HepG2 (cell line): ENCODE results near the gene RNPS1. TPM values are rescaled to one million over a fixed set of nuclear protein-coding genes. Genes with fewer than 3 reads are reported as not detected.

Source experiments
- ELF3 ChIP-seq: IDR thresholded peaks from 2 replicates; pipeline ENCODE4 v1.6.1; 2016; ENCODE audit warnings: missing genetic modification reagents, missing compliant biosample characterization
- ELF4 ChIP-seq: sonication (generic); formaldehyde crosslinking; IDR thresholded peaks from 2 replicates; pipeline ENCODE4 v1.5.0; 2020; ENCODE audit warnings: missing genetic modification reagents, mild to moderate bottlenecking, moderate library complexity, borderline replicate concordance
- FOSL1 ChIP-seq: sonication (generic); formaldehyde crosslinking; IDR thresholded peaks from 2 replicates; pipeline ENCODE4 v1.9.0; 2021; ENCODE audit warnings: missing genetic modification reagents, borderline replicate concordance
- GATA4 ChIP-seq: sonication (generic); IDR thresholded peaks from 2 replicates; pipeline ENCODE4 v1.6.1; 2016; ENCODE audit warnings: antibody characterized with exemption, low read depth, borderline replicate concordance
- GLI4 ChIP-seq: sonication (generic); formaldehyde crosslinking; IDR thresholded peaks from 2 replicates; pipeline ENCODE4 v1.5.1; 2020; ENCODE audit warnings: missing genetic modification reagents, mild to moderate bottlenecking, moderate library complexity, borderline replicate concordance
- GMEB1 ChIP-seq: sonication (generic); formaldehyde crosslinking; IDR thresholded peaks from 2 replicates; pipeline ENCODE4 v1.5.1; 2020; ENCODE audit warnings: missing genetic modification reagents, mild to moderate bottlenecking, borderline replicate concordance
- HMGXB3 ChIP-seq: sonication (generic); formaldehyde crosslinking; IDR thresholded peaks from 2 replicates; pipeline ENCODE4 v1.4.0; 2020; ENCODE audit warnings: missing genetic modification reagents, borderline replicate concordance
- MAFK ChIP-seq, 2 experiments: IDR thresholded peaks in 1 of 2; conservative IDR thresholded peaks in 1 of 2; 2 replicates each; pipeline ENCODE4 v1.6.1; 2011; ENCODE audit warnings: improper control_type of control experiment in 2 of 2, low read length in 2 of 2
- NCOA2 ChIP-seq: sonication (generic); formaldehyde crosslinking; IDR thresholded peaks from 2 replicates; pipeline ENCODE4 v1.8.0; 2022; ENCODE audit warnings: inconsistent platforms
- NONO ChIP-seq, 2 experiments: fragments of 450-650 bp in 1 of 2; sonication (generic) in 1 of 2; formaldehyde crosslinking in 1 of 2; IDR thresholded peaks in 1 of 2; conservative IDR thresholded peaks in 1 of 2; 2 replicates each; pipeline versions ENCODE4 v1.6.1 to v1.8.0; 2017 to 2022; ENCODE audit warnings: mild to moderate bottlenecking in 1 of 2, missing genetic modification reagents in 1 of 2, moderate library complexity in 1 of 2
- PAWR ChIP-seq: sonication (generic); formaldehyde crosslinking; IDR thresholded peaks from 2 replicates; pipeline ENCODE4 v1.4.0; 2020; ENCODE audit warnings: missing genetic modification reagents, mild to moderate bottlenecking, borderline replicate concordance
- RFX1 ChIP-seq: fragments of 450-650 bp; IDR thresholded peaks from 2 replicates; pipeline ENCODE4 v1.6.1; 2017
- SRSF1 ChIP-seq: fragments of 200-400 bp; formaldehyde crosslinking; optimal IDR thresholded peaks from 2 replicates; pipeline ENCODE3; 2017; ENCODE audit warnings: mild to moderate bottlenecking, low read depth, low read length, moderate library complexity
- WIZ ChIP-seq: sonication (generic); formaldehyde crosslinking; IDR thresholded peaks from 2 replicates; pipeline ENCODE4 v1.5.1; 2020; ENCODE audit warnings: mild to moderate bottlenecking, missing genetic modification reagents
- ZBTB43 ChIP-seq: sonication (generic); formaldehyde crosslinking; conservative IDR thresholded peaks from 2 replicates; pipeline ENCODE4 v1.4.0; 2020; ENCODE audit warnings: missing genetic modification reagents
- ZBTB46 ChIP-seq: sonication (generic); formaldehyde crosslinking; IDR thresholded peaks from 2 replicates; pipeline ENCODE4 v1.4.0; 2020; ENCODE audit warnings: mild to moderate bottlenecking, missing genetic modification reagents, borderline replicate concordance
- ZFP36 ChIP-seq: fragments of 150-350 bp; IDR thresholded peaks from 2 replicates; pipeline ENCODE4 v1.6.1; 2018; ENCODE audit warnings: borderline replicate concordance, low read length, low read depth; ENCODE audit not compliant: partially characterized antibody
- ZMYM4 ChIP-seq: sonication (generic); formaldehyde crosslinking; IDR thresholded peaks from 2 replicates; pipeline ENCODE4 v1.8.1; 2023; ENCODE audit warnings: mild to moderate bottlenecking, missing genetic modification reagents
- ZNF331 ChIP-seq: sonication (generic); formaldehyde crosslinking; IDR thresholded peaks from 2 replicates; pipeline ENCODE4 v1.4.0; 2020; ENCODE audit warnings: missing genetic modification reagents
- ZNF337 ChIP-seq: sonication (generic); formaldehyde crosslinking; IDR thresholded peaks from 2 replicates; pipeline ENCODE4 v1.5.1; 2020; ENCODE audit warnings: missing genetic modification reagents, low read depth, mild to moderate bottlenecking, borderline replicate concordance
- ZNF672 ChIP-seq: sonication (generic); formaldehyde crosslinking; IDR thresholded peaks from 2 replicates; pipeline ENCODE4 v1.8.1; 2022; ENCODE audit warnings: missing genetic modification reagents
- polyA plus RNA-seq, 8 experiments: library from polyadenylated mRNA; depleted of rRNA in 3 of 8; stranded (reverse) in 7 of 8; unstranded in 1 of 8; fragments of >200 nt; fragmentation: Illumina TruSeq in 4 of 8; extraction: Trizol in 4 of 8; gene quantifications; 2 replicates each; pipeline versions ENCODE4 v1.2.1 to v1.2.3, GENCODE V29; 2011 to 2016; ENCODE audit warnings: low read depth in 4 of 8, missing spikeins in 1 of 8, mixed read lengths in 1 of 8; ENCODE audit not compliant: insufficient read depth in 1 of 8
- total RNA-seq, 5 experiments: library from RNA; depleted of rRNA; stranded (reverse); fragments of >200 nt; fragmentation: Illumina TruSeq; extraction: Trizol; gene quantifications; 2 replicates each; pipeline ENCODE4 v1.2.3, GENCODE V29; 2016; ENCODE audit warnings: low read depth in 1 of 5

Gene RNPS1
- total and polyA plus RNA-seq, 2 of the 13 experiments (the other 11 are each of a cell fraction or from before 2014, with no cell fraction given): 126 to 133 TPM

- no peak for TF ChIP-seq HMGXB3
- no peak for TF ChIP-seq GMEB1 (CRISPR knock-in tag)
- TF ChIP-seq NCOA2: peak; percentile 79
- no peak for TF ChIP-seq ZBTB46 (CRISPR knock-in tag)
- no peak for TF ChIP-seq NONO (IDR thresholded peaks at IDR 0.05)
- TF ChIP-seq NONO (CRISPR knock-in tag; conservative IDR thresholded peaks at IDR 0.05): no peak
- no peak for TF ChIP-seq ZMYM4 (CRISPR knock-in tag)
- no peak for TF ChIP-seq ZBTB43 (CRISPR knock-in tag)
- no peak for TF ChIP-seq ZNF337 (CRISPR knock-in tag)
- TF ChIP-seq ELF4 (CRISPR knock-in tag): no peak
- no peak for TF ChIP-seq RFX1
- no peak for TF ChIP-seq PAWR
- TF ChIP-seq WIZ (CRISPR knock-in tag): no peak
- TF ChIP-seq ZFP36: peak; percentile 33
- TF ChIP-seq ELF3: 0 out of 2 replicates have a peak, but pooled peaks have one; percentile 29
- TF ChIP-seq MAFK (conservative IDR thresholded peaks at IDR 0.05 in 1 of 2, IDR thresholded peaks at IDR 0.05 in 1 of 2; ENCODE audit: low read length in 2 of 2): no peak
- peak; percentile 27; the same call in 1 of the 2 replicates for TF ChIP-seq ZNF331 (CRISPR knock-in tag)
- no peak for TF ChIP-seq SRSF1
- no peak for TF ChIP-seq GATA4
- TF ChIP-seq GLI4 (CRISPR knock-in tag): no peak
- no peak for TF ChIP-seq ZNF672 (CRISPR knock-in tag)
- TF ChIP-seq FOSL1 (CRISPR knock-in tag): no peak
Observed at GRCh38 chr16:2226245-2226793, 41.6 kb downstream of the RNPS1 start (continued).
